ENCODE results near the gene RCN1.

DNA sequence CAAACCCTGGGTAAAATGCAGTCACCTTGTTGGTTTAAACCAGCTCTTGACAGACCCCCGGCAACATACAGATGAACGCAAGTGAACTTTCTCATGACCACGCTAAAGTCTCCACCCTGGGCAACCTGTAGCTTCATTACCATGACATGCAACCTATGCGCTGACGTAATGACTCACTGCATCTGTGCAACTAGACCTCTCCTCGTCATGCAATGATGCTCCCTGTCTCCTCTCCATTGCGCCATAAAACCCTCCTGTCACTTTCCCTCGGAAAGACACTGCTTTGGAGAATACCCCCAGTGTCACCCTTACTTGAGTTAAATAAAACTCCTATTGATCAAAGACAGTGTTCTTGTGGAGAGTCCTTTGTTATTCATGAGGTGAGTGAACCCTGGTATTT lies 52.5 kb downstream of the RCN1 start:
- TF ChIP-seq CTCF (IDR thresholded peaks at IDR 0.05) (no peak), EP300 (IDR thresholded peaks at IDR 0.05) (no peak)

Data from upper lobe of left lung (tissue), 4 donors.